Osteoblast (primary cell): ENCODE data around the gene FRMD4B. TPM values are rescaled to one million over a fixed set of nuclear protein-coding genes. Genes with fewer than 3 reads are reported as not detected.

Experiments used
- DNase-seq: peaks from one replicate; pipeline ENCODE4 v3.0.0; 2011; ENCODE audit warnings: low spot score, mixed read lengths; ENCODE audit not compliant: insufficient read length; ENCODE audit errors: missing footprints
- H2AFZ ChIP-seq: 2 replicates; pipeline ENCODE4 v1.6.0; 2011; ENCODE audit warnings: mild to moderate bottlenecking, low read length
- H3K27ac ChIP-seq: 2 replicates; pipeline ENCODE4 v1.5.1; 2011; ENCODE audit warnings: mild to moderate bottlenecking, low read depth, low read length, moderate library complexity
- H3K27me3 ChIP-seq: 2 replicates; pipeline ENCODE4 v1.6.0; 2012; ENCODE audit warnings: mild to moderate bottlenecking, control low read depth, inconsistent platforms, low read length, moderate library complexity; ENCODE audit not compliant: insufficient read depth
- H3K36me3 ChIP-seq: 2 replicates; pipeline ENCODE4 v1.5.1; 2011; ENCODE audit warnings: mild to moderate bottlenecking, low read length, control low read depth, moderate library complexity; ENCODE audit not compliant: insufficient read depth
- H3K4me1 ChIP-seq: 2 replicates; pipeline ENCODE4 v1.5.1; 2011; ENCODE audit warnings: mild to moderate bottlenecking, low read length, control low read depth, moderate library complexity; ENCODE audit not compliant: insufficient read depth
- H3K4me2 ChIP-seq: 2 replicates; pipeline ENCODE4 v1.6.0; 2011; ENCODE audit warnings: mild to moderate bottlenecking, low read length; ENCODE audit not compliant: insufficient read depth
- H3K4me3 ChIP-seq: fragments of 200-600 bp; sonication (generic); 3 replicates; pipeline ENCODE4 v1.5.1; 2012; ENCODE audit warnings: mild to moderate bottlenecking, low read length, inconsistent platforms; ENCODE audit not compliant: insufficient read depth
- H3K79me2 ChIP-seq: 2 replicates; pipeline ENCODE4 v1.6.0; 2012; ENCODE audit warnings: mild to moderate bottlenecking, low read length, control low read depth, inconsistent platforms; ENCODE audit not compliant: insufficient read depth
- H3K9me3 ChIP-seq: 2 replicates; pipeline ENCODE4 v1.5.1; 2011; ENCODE audit warnings: low read depth, low read length, control low read depth
- H4K20me1 ChIP-seq: 2 replicates; pipeline ENCODE4 v1.6.0; 2012; ENCODE audit warnings: mild to moderate bottlenecking, low read length, control low read depth; ENCODE audit not compliant: insufficient read depth
- CTCF ChIP-seq: IDR thresholded peaks from 2 replicates; pipeline ENCODE4 v1.5.1; 2011; ENCODE audit warnings: mild to moderate bottlenecking, low read depth, low read length, moderate library complexity; ENCODE audit errors: extremely low read depth
- total RNA-seq: library from RNA; depleted of rRNA; stranded (reverse); fragments of >200 nt; gene quantifications from 2 replicates; pipeline ENCODE4 v1.2.3, GENCODE V29; 2012

FRMD4B gene
- total RNA-seq, 1 donor = 0.72 TPM

DNA sequence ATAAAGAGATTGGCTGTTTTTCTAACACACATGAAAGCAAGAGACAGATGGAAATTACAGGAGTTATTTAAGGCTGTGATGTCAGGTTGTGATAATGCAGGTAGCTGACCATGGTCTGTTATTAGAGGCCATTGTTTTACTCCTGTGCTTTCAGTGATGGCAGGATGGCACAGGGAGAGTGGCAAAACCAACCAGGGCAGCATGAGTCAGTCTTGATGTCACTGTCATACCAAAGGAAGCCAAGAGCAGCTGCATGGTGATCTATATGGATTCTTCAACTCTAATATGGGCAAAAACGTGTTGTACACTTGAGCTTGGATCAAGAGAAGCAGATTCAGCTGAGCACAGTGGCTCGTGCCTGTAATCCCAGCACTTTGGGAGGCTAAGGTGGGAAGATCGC lies 171.6 kb downstream of the FRMD4B start:
- no peak for DNase-seq

GRCh38 chr3:69212411-69213160 lies 173.3 kb downstream of the FRMD4B start:
- TF ChIP-seq CTCF = no peak
- H3K27ac ChIP-seq = no peak overlapping the region
- no peak overlapping the region for H2AFZ ChIP-seq
- H3K4me3 ChIP-seq = no peak overlapping the region
- no peaks in the 10 kb centered on the region for H3K79me2 ChIP-seq
- H3K4me2 ChIP-seq = no peak overlapping the region
- no peaks in the 10 kb centered on the region for H3K36me3 ChIP-seq
- no peak for DNase-seq
- H3K4me1 ChIP-seq = no peaks in the 10 kb centered on the region
- H3K9me3 ChIP-seq = no peaks in the 10 kb centered on the region
- no peaks in the 10 kb centered on the region for H4K20me1 ChIP-seq
- H3K27me3 ChIP-seq = no peaks in the 10 kb centered on the region

More for the DNA sequence above, 171.6 kb downstream of the FRMD4B start:
- Histone ChIP-seq H3K9me3 (no peaks in the 10 kb centered on the region), H2AFZ (no peak overlapping the region), H4K20me1 (no peaks in the 10 kb centered on the region), H3K27ac (no peak overlapping the region), H3K79me2 (no peaks in the 10 kb centered on the region), H3K4me3 (no peak overlapping the region), H3K4me1 (no peaks in the 10 kb centered on the region), H3K27me3 (no peaks in the 10 kb centered on the region), H3K36me3 (no peaks in the 10 kb centered on the region), H3K4me2 (no peak overlapping the region)
- TF ChIP-seq CTCF = no peak

- no peak overlapping the region for H2AFZ ChIP-seq
- no peaks in the 10 kb centered on the region for H3K4me1 ChIP-seq
- DNase-seq = no peak
- H3K27ac ChIP-seq = no peak overlapping the region
- no peaks in the 10 kb centered on the region for H4K20me1 ChIP-seq
- no peak overlapping the region for H3K4me3 ChIP-seq
- no peaks in the 10 kb centered on the region for H3K27me3 ChIP-seq
- TF ChIP-seq CTCF = no peak
- H3K4me2 ChIP-seq = no peak overlapping the region
- H3K36me3 ChIP-seq = no peaks in the 10 kb centered on the region
- H3K9me3 ChIP-seq = no peaks in the 10 kb centered on the region
- no peaks in the 10 kb centered on the region for H3K79me2 ChIP-seq
Measured at GRCh38 chr3:69210068-69210730, 175.7 kb downstream of the FRMD4B start.

DNA sequence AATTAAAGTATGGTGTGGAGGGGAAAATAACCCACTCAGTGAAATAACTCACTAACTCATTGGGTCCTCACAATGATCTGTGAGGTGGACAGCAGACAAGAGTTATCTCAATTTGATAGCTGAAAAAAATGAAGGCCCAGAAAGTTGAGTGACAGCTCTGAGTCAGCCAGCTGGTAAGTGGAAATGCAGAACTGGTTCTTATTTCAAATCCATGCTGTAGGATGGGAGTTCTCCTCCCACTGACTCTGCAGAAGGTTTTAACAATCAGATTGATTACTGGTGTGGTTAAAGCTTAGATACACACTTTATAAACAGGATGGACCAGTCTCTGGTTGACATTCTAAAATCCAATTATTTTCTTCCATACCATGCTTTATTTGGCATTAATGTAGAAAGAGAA lies 176.5 kb downstream of the FRMD4B start:
- no peaks in the 10 kb centered on the region for H4K20me1 ChIP-seq
- H3K27ac ChIP-seq = no peak overlapping the region
- no peaks in the 10 kb centered on the region for H3K79me2 ChIP-seq
- DNase-seq = no peak
- no peaks in the 10 kb centered on the region for H3K4me1 ChIP-seq
- H3K4me2 ChIP-seq = no peak overlapping the region
- no peak overlapping the region for H3K4me3 ChIP-seq
- H2AFZ ChIP-seq = no peak overlapping the region
- no peak for TF ChIP-seq CTCF
- no peaks in the 10 kb centered on the region for H3K9me3 ChIP-seq
- H3K36me3 ChIP-seq = no peaks in the 10 kb centered on the region
- H3K27me3 ChIP-seq = no peaks in the 10 kb centered on the region
